NB4 (cell line): ENCODE data around the gene SLK.

ENCODE experiments used
- POLR2A ChIP-seq: IDR thresholded peaks from 2 replicates; pipeline ENCODE4 v1.6.1; 2011; ENCODE audit warnings: mild to moderate bottlenecking; ENCODE audit not compliant: insufficient read length; ENCODE audit errors: extremely low read depth
- TF ChIP-seq, protein P1 (sequence below): IDR thresholded peaks from one replicate; pipeline ENCODE4 v1.5.1; 2012; ENCODE audit warnings: low read depth, low read length
- TF ChIP-seq, protein P2 (sequence below): IDR thresholded peaks from 2 replicates; pipeline ENCODE4 v1.6.1; 2011; ENCODE audit warnings: low read depth, low read length

DNA sequence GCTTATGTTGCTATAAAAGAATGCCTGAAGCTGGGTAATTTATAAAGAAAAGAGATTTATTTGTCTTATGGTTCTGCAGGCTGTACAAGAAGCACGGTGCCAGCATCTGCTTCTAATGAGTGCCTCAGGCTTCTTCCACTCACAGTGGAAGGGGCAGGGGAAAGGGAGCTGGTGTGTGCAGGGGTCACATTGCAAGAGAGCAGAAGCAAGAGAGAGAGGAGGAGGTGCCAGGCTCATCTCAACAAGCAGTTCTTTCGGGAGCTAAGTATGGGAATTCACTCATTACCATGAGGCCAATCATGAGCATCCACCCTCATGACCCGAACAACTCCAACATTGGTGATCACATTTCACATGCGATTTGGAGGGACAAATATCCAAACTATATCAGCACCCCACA lies 17.2 kb upstream of the SLK start:
- no peak for TF ChIP-seq POLR2A
- TF ChIP-seq, protein P1, sequence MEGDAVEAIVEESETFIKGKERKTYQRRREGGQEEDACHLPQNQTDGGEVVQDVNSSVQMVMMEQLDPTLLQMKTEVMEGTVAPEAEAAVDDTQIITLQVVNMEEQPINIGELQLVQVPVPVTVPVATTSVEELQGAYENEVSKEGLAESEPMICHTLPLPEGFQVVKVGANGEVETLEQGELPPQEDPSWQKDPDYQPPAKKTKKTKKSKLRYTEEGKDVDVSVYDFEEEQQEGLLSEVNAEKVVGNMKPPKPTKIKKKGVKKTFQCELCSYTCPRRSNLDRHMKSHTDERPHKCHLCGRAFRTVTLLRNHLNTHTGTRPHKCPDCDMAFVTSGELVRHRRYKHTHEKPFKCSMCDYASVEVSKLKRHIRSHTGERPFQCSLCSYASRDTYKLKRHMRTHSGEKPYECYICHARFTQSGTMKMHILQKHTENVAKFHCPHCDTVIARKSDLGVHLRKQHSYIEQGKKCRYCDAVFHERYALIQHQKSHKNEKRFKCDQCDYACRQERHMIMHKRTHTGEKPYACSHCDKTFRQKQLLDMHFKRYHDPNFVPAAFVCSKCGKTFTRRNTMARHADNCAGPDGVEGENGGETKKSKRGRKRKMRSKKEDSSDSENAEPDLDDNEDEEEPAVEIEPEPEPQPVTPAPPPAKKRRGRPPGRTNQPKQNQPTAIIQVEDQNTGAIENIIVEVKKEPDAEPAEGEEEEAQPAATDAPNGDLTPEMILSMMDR, result no peak
- TF ChIP-seq, protein P2, sequence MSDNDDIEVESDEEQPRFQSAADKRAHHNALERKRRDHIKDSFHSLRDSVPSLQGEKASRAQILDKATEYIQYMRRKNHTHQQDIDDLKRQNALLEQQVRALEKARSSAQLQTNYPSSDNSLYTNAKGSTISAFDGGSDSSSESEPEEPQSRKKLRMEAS, result no peak
